Neuronal stem cell (in vitro differentiated cells): Measurements from ENCODE around the gene BBOX1.

ENCODE experiments used
- DNase-seq: peaks from one replicate; pipeline ENCODE4 v3.0.0-alpha.2; 2013; ENCODE audit warnings: low spot score
- H2AFZ ChIP-seq: one replicate; pipeline ENCODE4 v1.6.1; 2013; ENCODE audit warnings: mild to moderate bottlenecking, low read length, inconsistent platforms
- H2AK5ac ChIP-seq: 2 replicates; pipeline ENCODE4 v1.6.1; 2013; ENCODE audit warnings: low read depth, mild to moderate bottlenecking, inconsistent platforms, low read length, moderate library complexity, mixed read lengths
- H2BK120ac ChIP-seq: 2 replicates; pipeline ENCODE4 v1.6.1; 2013; ENCODE audit warnings: low read depth, mild to moderate bottlenecking, inconsistent platforms, low read length, moderate library complexity, mixed read lengths
- H2BK12ac ChIP-seq: one replicate; pipeline ENCODE4 v1.6.1; 2013; ENCODE audit warnings: low read length, inconsistent platforms
- H2BK15ac ChIP-seq: 2 replicates; pipeline ENCODE4 v1.6.1; 2013; ENCODE audit warnings: mild to moderate bottlenecking, low read length, inconsistent platforms, mixed read lengths
- H2BK5ac ChIP-seq: one replicate; pipeline ENCODE4 v1.6.1; 2013; ENCODE audit warnings: inconsistent platforms, mild to moderate bottlenecking, low read length, moderate library complexity
- H3K14ac ChIP-seq: one replicate; pipeline ENCODE4 v1.6.1; 2013; ENCODE audit warnings: low read length, inconsistent platforms
- H3K18ac ChIP-seq: 2 replicates; pipeline ENCODE4 v1.6.1; 2013; ENCODE audit warnings: low read length, inconsistent platforms
- H3K23ac ChIP-seq: 2 replicates; pipeline ENCODE4 v1.6.1; 2013; ENCODE audit warnings: low read depth, mild to moderate bottlenecking, mixed read lengths, low read length, inconsistent platforms; ENCODE audit not compliant: poor library complexity
- H3K27ac ChIP-seq: replicated peaks from 3 replicates; pipeline ENCODE4 v1.5.1; 2013; ENCODE audit warnings: low read length, inconsistent platforms
- H3K27me3 ChIP-seq, 3 experiments: 2 replicates each; pipeline ENCODE4 v1.6.1; 2013; ENCODE audit warnings: low read length in 3 of 3, mild to moderate bottlenecking in 2 of 3, inconsistent platforms in 1 of 3, low read depth in 1 of 3, mixed read lengths in 1 of 3, moderate library complexity in 1 of 3; ENCODE audit not compliant: control insufficient read depth in 3 of 3, insufficient read depth in 3 of 3
- H3K36me3 ChIP-seq, 2 donors: replicated peaks in 1 of 2; 2 replicates each; pipeline ENCODE4 v1.6.1; 2013; ENCODE audit warnings: low read length in 2 of 2; ENCODE audit not compliant: control insufficient read depth in 2 of 2, insufficient read depth in 2 of 2
- H3K4ac ChIP-seq: 2 replicates; pipeline ENCODE4 v1.6.1; 2013; ENCODE audit warnings: inconsistent platforms, mild to moderate bottlenecking, low read length, moderate library complexity
- H3K4me1 ChIP-seq, 2 donors: 1 replicate in 1 of 2; 2 replicates in 1 of 2; pipeline ENCODE4 v1.6.1; 2013; ENCODE audit warnings: low read length in 2 of 2, low read depth in 1 of 2; ENCODE audit not compliant: control insufficient read depth in 2 of 2, insufficient read depth in 1 of 2
- H3K4me2 ChIP-seq: one replicate; pipeline ENCODE4 v1.6.1; 2013; ENCODE audit warnings: mild to moderate bottlenecking, low read length, inconsistent platforms; ENCODE audit not compliant: insufficient read depth, poor library complexity, severe bottlenecking
- H3K4me3 ChIP-seq, 2 donors: 2 replicates each; pipeline ENCODE4 v1.5.1; 2013; ENCODE audit warnings: low read length in 2 of 2, mild to moderate bottlenecking in 2 of 2, inconsistent platforms in 1 of 2, moderate library complexity in 1 of 2
- H3K79me1 ChIP-seq: one replicate; pipeline ENCODE4 v1.6.1; 2013; ENCODE audit warnings: low read depth, mild to moderate bottlenecking, inconsistent platforms, low read length, moderate library complexity
- H3K9ac ChIP-seq: one replicate; pipeline ENCODE4 v1.6.1; 2013; ENCODE audit warnings: mild to moderate bottlenecking, low read depth, low read length, inconsistent platforms; ENCODE audit not compliant: poor library complexity
- H3K9me3 ChIP-seq, 2 donors: replicated peaks in 1 of 2; 2 replicates each; pipeline versions ENCODE3 to v1.6.1; 2013; ENCODE audit warnings: low read length in 2 of 2, mild to moderate bottlenecking in 2 of 2, inconsistent platforms in 1 of 2, low read depth in 1 of 2, mixed read lengths in 1 of 2, moderate library complexity in 1 of 2; ENCODE audit not compliant: control insufficient read depth in 2 of 2, insufficient read depth in 1 of 2
- H4K8ac ChIP-seq: one replicate; pipeline ENCODE4 v1.6.1; 2013; ENCODE audit warnings: low read depth, mild to moderate bottlenecking, inconsistent platforms, low read length, moderate library complexity
- H4K91ac ChIP-seq: one replicate; pipeline ENCODE4 v1.6.1; 2013; ENCODE audit warnings: low read length, low read depth, mild to moderate bottlenecking, inconsistent platforms; ENCODE audit not compliant: poor library complexity
- WGBS, 2 donors: extraction: QIAGEN DNeasy Blood & Tissue Kit; methylation state at CpG; one replicate each; pipeline ENCODE4 v1.1.7; 2013; ENCODE audit warnings: missing lambda C conversion rate in 2 of 2, mixed read lengths in 1 of 2; ENCODE audit not compliant: insufficient read length in 2 of 2, insufficient replicate concordance in 1 of 2; ENCODE audit errors: extremely low coverage in 2 of 2; 5-methylcytosine and 5-hydroxymethylcytosine counted together

The BBOX1 gene

GRCh38 chr11:27119396-27119795 lies 78.8 kb downstream of the BBOX1 start:
- Histone ChIP-seq H3K4ac (no peak overlapping the region), H3K79me1 (no peaks in the 10 kb centered on the region), H2BK5ac (no peak overlapping the region), H2BK12ac (no peak overlapping the region), H4K8ac (no peak overlapping the region), H2AFZ (no peak overlapping the region), H3K27ac (no peak overlapping the region), H3K14ac (no peak overlapping the region), H3K4me3 (no peak overlapping the region), H3K9me3 (no peaks in the 10 kb centered on the region), H2BK120ac (no peak overlapping the region), H3K23ac (no peak overlapping the region), H3K9ac (no peak overlapping the region), H3K18ac (no peak overlapping the region), H2AK5ac (no peak overlapping the region), H3K27me3 (peaks cover 0 to 1% (median 0%) of the 10 kb centered on the region in 3 experiments), H4K91ac (no peak overlapping the region), H3K36me3 (no peaks in the 10 kb centered on the region), H3K4me2 (no peak overlapping the region), H3K4me1 (peaks cover 0 to 2% of the 10 kb centered on the region in 2 donors), H2BK15ac (no peak overlapping the region)
- DNase-seq, result no peak

- Histone ChIP-seq H3K18ac (no peak overlapping the region), H3K79me1 (no peaks in the 10 kb centered on the region)
- WGBS, 2 donors, result no CpG with 5 or more reads among the region's 1 CpG
Observed at GRCh38 chr11:27120211-27120610, 79.6 kb downstream of the BBOX1 start.

GRCh38 chr11:27122001-27122400 lies 81.4 kb downstream of the BBOX1 start:
- no peak overlapping the region for H3K14ac ChIP-seq
- DNase-seq, result no peak
- H3K4me3 ChIP-seq, result no peak overlapping the region
- no peak overlapping the region for H2AK5ac ChIP-seq
- H3K9me3 ChIP-seq, result no peaks in the 10 kb centered on the region
- H4K8ac ChIP-seq, result no peak overlapping the region
- H3K23ac ChIP-seq, result no peak overlapping the region
- no peak overlapping the region for H2BK12ac ChIP-seq
- no peaks in the 10 kb centered on the region for H3K79me1 ChIP-seq
- H2BK5ac ChIP-seq, result no peak overlapping the region
- no peak overlapping the region for H3K27ac ChIP-seq
- H3K4me1 ChIP-seq, result peaks cover 0 to 2% of the 10 kb centered on the region in 2 donors
- no peak overlapping the region for H2AFZ ChIP-seq
- peaks cover 0 to 1% (median 0%) of the 10 kb centered on the region in 3 experiments for H3K27me3 ChIP-seq
- no peak overlapping the region for H2BK120ac ChIP-seq
- no peak overlapping the region for H3K18ac ChIP-seq
- H4K91ac ChIP-seq, result no peak overlapping the region
- no peak overlapping the region for H3K4me2 ChIP-seq
- WGBS, 2 donors, result no CpG with 5 or more reads among the region's 4 CpGs
- no peak overlapping the region for H2BK15ac ChIP-seq
- H3K4ac ChIP-seq, result no peak overlapping the region
- H3K36me3 ChIP-seq, result no peaks in the 10 kb centered on the region
- H3K9ac ChIP-seq, result no peak overlapping the region

More at GRCh38 chr11:27120211-27120610, 79.6 kb downstream of the BBOX1 start:
- Histone ChIP-seq H2BK12ac (no peak overlapping the region), H2BK5ac (no peak overlapping the region), H3K23ac (no peak overlapping the region), H3K4ac (no peak overlapping the region), H3K4me2 (no peak overlapping the region), H4K8ac (no peak overlapping the region), H3K14ac (no peak overlapping the region), H3K27me3 (peaks cover 0 to 1% (median 0%) of the 10 kb centered on the region in 3 experiments), H2AK5ac (no peak overlapping the region), H2BK120ac (no peak overlapping the region), H2AFZ (no peak overlapping the region), H2BK15ac (no peak overlapping the region), H3K27ac (no peak overlapping the region), H3K4me3 (no peak overlapping the region), H3K9ac (no peak overlapping the region), H4K91ac (no peak overlapping the region), H3K4me1 (peaks cover 0 to 2% of the 10 kb centered on the region in 2 donors), H3K9me3 (no peaks in the 10 kb centered on the region), H3K36me3 (no peaks in the 10 kb centered on the region)
- no peak for DNase-seq

GRCh38 chr11:27124514-27125264 lies 84.1 kb downstream of the BBOX1 start:
- no peak overlapping the region for H3K23ac ChIP-seq
- H2BK120ac ChIP-seq, result no peak overlapping the region
- H3K4me3 ChIP-seq, result no peak overlapping the region
- H3K4ac ChIP-seq, result no peak overlapping the region
- DNase-seq, result no peak
- no peak overlapping the region for H2AK5ac ChIP-seq
- H3K27me3 ChIP-seq, result peaks cover 0 to 2% (median 0%) of the 10 kb centered on the region in 3 experiments
- no peak overlapping the region for H3K27ac ChIP-seq
- H3K4me2 ChIP-seq, result no peak overlapping the region
- no peak overlapping the region for H2BK15ac ChIP-seq
- no peak overlapping the region for H4K91ac ChIP-seq
- H3K9me3 ChIP-seq, result peaks cover 0 to 4% of the 10 kb centered on the region in 2 donors
- H3K18ac ChIP-seq, result no peak overlapping the region
- no peak overlapping the region for H4K8ac ChIP-seq
- H3K4me1 ChIP-seq, result no peaks in the 10 kb centered on the region
- no CpG with 5 or more reads among the region's 7 CpGs for WGBS, 2 donors
- no peak overlapping the region for H3K9ac ChIP-seq
- no peak overlapping the region for H3K14ac ChIP-seq
- H2BK5ac ChIP-seq, result no peak overlapping the region
- H2AFZ ChIP-seq, result no peak overlapping the region
- H3K36me3 ChIP-seq, result no peaks in the 10 kb centered on the region
- no peaks in the 10 kb centered on the region for H3K79me1 ChIP-seq
- H2BK12ac ChIP-seq, result no peak overlapping the region
